BLaER1 (cell line): ENCODE measurements around the gene CCDC27.
A peak's percentile ranks its signal among the peaks of the same experiment; 100 is the strongest.

ENCODE experiments used
- H3K27ac ChIP-seq: shearing (Covaris generic); formaldehyde crosslinking; 2 replicates; pipeline ENCODE4 v1.8.1; 2022
- H3K27me3 ChIP-seq: shearing (Covaris generic); formaldehyde crosslinking; 2 replicates; pipeline ENCODE4 v1.8.1; 2022
- H3K36me3 ChIP-seq: shearing (Covaris generic); formaldehyde crosslinking; 2 replicates; pipeline ENCODE4 v1.8.1; 2022
- H3K4me1 ChIP-seq: shearing (Covaris generic); formaldehyde crosslinking; 2 replicates; pipeline ENCODE4 v1.8.1; 2022
- H3K4me2 ChIP-seq: shearing (Covaris generic); formaldehyde crosslinking; 2 replicates; pipeline ENCODE4 v1.8.1; 2022
- H3K4me3 ChIP-seq: shearing (Covaris generic); formaldehyde crosslinking; 2 replicates; pipeline ENCODE4 v1.8.1; 2022
- H3K9ac ChIP-seq: shearing (Covaris generic); formaldehyde crosslinking; 2 replicates; pipeline ENCODE4 v1.8.1; 2022
- H3K9me3 ChIP-seq: shearing (Covaris generic); formaldehyde crosslinking; 2 replicates; pipeline ENCODE4 v1.8.1; 2022
- H4K20me1 ChIP-seq: shearing (Covaris generic); formaldehyde crosslinking; 2 replicates; pipeline ENCODE4 v1.8.1; 2022
- Cebpa-rat ChIP-seq: shearing (Covaris generic); IDR thresholded peaks from 2 replicates; pipeline ENCODE4 v1.8.1; 2022

Gene CCDC27

DNA sequence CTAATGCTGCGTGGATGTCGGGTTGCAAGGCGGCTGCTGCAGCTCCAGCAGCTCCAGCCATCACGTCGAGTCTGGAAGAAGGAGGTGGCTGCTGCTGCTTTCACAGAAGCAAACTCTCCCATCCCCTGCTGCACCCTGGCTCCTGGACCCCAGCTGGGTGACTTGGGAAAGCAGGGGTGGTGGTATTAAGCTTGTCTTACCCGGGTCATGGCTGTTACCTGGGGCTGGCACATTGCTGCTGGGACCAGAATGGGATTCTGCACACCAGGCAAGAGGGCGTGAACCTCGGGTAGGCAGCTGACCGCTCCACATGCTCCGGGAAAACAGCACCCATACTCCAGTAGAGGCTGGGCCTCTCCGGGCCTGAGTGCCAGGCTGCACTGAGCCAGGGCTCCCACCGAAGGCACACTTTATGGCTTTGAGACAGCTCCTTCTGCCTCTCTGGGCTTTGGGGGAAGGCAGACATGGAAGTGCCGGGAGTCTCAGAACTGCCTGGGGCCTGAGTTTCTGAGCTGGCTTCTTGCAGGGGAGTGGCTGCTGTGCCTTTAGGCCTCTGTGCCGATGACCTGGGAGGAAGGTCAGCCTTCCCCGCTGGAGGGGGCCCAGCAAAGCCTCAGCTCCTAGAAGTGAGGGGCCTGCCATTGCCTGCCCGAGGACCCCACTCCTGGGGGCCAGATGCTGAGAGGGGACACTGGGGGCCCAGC, 21.5 kb downstream of the CCDC27 start:
- no peak overlapping the region for H3K4me3 ChIP-seq
- peak overlapping the region; percentile 97 for H3K4me2 ChIP-seq
- TF ChIP-seq Cebpa-rat, result no peak
- H3K36me3 ChIP-seq, result peaks cover 9% of the 10 kb centered on the region
- no peaks in the 10 kb centered on the region for H3K9me3 ChIP-seq
- H3K4me1 ChIP-seq, result peaks cover 96% of the 10 kb centered on the region
- no peak overlapping the region for H3K27ac ChIP-seq
- no peaks in the 10 kb centered on the region for H3K27me3 ChIP-seq
- H4K20me1 ChIP-seq, result peaks cover 57% of the 10 kb centered on the region
- H3K9ac ChIP-seq, result 0 out of 2 replicates have a peak overlapping the region, but pooled peaks have one; percentile 15

DNA sequence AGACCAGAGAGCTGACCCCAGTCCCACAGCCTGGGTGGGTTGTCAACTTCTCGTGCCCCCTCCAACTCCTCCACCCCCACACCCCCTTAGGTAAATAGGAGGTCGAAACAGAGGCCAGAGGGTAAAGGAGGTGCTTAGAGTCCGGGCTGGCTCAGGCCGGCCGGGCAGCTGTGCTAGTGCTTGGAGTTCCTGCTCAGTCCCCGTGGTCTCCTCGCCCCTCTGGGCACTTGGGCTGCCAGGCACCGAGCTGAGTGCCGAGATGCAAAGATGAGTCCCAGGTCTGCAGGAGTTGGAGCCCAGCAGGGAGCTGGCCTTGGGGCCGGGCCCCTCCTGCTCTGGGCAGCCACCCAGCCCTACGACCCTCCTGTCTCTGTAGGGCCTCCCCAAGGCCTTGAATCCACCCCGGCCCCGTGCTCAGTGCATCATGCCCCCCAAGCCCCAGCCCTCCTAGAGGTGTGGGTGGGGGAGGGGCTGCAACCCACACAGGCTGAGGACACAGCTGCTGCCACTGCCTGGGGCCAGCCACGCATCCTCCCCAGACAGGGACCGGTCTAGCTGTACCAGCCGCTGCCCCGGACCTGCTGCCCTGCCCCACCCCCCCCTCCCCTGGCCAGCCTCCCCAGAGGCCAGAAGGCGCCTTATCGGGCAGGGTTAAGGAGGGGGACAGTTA, 22.2 kb downstream of the CCDC27 start:
- Histone ChIP-seq H3K9ac (0 out of 2 replicates have a peak overlapping the region, but pooled peaks have one; percentile 15), H3K4me2 (peak overlapping the region; percentile 97), H3K4me1 (peaks cover 89% of the 10 kb centered on the region), H4K20me1 (peaks cover 63% of the 10 kb centered on the region), H3K27me3 (no peaks in the 10 kb centered on the region), H3K27ac (no peak overlapping the region), H3K36me3 (peaks cover 16% of the 10 kb centered on the region), H3K4me3 (no peak overlapping the region), H3K9me3 (no peaks in the 10 kb centered on the region)
- no peak for TF ChIP-seq Cebpa-rat

DNA sequence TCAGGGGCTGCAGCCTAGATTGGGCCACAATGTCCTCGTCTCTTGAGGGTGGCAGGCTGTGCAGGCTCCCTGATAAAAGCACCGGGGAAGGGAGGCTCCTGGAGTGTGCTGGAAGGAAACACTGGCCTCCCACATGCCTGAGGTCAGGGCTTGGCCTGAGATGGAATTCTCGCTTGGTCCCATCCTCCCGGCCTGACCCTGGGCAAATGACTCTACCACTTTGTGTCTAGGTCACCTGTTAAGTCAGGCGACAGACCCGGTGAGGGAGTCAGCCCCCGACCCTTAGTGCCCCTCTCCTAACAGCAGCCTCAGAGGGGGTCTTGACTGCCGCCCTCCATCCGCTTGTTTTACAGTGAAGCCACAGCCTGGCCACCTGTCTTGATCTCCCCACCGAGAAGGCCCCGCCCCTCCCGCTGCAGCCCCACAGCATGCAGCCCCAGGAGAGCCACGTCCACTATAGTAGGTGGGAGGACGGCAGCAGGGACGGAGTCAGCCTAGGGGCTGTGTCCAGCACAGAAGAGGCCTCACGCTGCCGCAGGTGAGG, 22.8 kb downstream of the CCDC27 start:
- Histone ChIP-seq H4K20me1 (peaks cover 70% of the 10 kb centered on the region), H3K9me3 (no peaks in the 10 kb centered on the region), H3K9ac (0 out of 2 replicates have a peak overlapping the region, but pooled peaks have one; percentile 40), H3K27ac (peak overlapping the region; percentile 50; the same call in 1 of the 2 replicates), H3K4me1 (peaks cover 83% of the 10 kb centered on the region), H3K27me3 (no peaks in the 10 kb centered on the region), H3K36me3 (peaks cover 22% of the 10 kb centered on the region), H3K4me2 (peak overlapping the region; percentile 96), H3K4me3 (peak overlapping the region; percentile 50)
- no peak for TF ChIP-seq Cebpa-rat

DNA sequence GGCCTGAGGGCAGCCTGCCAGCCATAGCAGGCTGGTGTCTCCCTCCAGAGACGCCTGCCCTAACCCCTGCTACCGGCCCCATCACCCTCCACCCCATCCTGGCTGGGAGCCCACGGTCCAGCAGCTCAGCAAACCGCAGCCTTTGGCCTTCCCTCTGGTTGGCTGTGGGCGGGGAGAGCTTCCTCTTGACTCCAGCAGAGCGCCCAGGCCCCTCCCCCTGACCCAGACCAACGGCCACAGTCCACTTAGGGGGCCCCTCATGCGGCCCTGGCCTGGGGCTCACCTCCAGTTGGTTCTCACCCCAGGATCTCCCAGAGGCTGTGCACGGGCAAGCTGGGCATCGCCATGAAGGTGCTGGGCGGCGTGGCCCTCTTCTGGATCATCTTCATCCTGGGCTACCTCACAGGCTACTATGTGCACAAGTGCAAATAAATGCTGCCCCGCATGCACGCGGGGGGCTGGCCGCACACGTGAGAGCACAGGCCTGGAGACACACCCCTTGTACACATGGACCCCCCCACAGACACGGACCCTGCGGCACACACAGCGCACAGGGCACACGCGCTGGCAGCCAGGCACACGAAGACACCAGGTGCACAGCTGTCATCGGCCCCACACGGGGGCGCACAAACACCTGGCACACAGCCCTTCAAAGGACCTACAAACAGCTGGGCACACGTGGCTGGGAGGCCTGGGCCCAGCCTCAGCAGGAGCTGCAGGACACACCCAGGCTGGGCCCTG, 23.4 kb downstream of the CCDC27 start:
- Histone ChIP-seq H3K9me3 (no peaks in the 10 kb centered on the region), H3K27me3 (no peaks in the 10 kb centered on the region), H3K27ac (peak overlapping the region; percentile 50), H3K36me3 (peaks cover 28% of the 10 kb centered on the region), H3K4me1 (peaks cover 77% of the 10 kb centered on the region), H3K4me3 (peak overlapping the region; percentile 50), H3K9ac (peak overlapping the region; percentile 40; the same call in 1 of the 2 replicates), H4K20me1 (peaks cover 75% of the 10 kb centered on the region), H3K4me2 (peak overlapping the region; percentile 96)
- TF ChIP-seq Cebpa-rat, result no peak

DNA sequence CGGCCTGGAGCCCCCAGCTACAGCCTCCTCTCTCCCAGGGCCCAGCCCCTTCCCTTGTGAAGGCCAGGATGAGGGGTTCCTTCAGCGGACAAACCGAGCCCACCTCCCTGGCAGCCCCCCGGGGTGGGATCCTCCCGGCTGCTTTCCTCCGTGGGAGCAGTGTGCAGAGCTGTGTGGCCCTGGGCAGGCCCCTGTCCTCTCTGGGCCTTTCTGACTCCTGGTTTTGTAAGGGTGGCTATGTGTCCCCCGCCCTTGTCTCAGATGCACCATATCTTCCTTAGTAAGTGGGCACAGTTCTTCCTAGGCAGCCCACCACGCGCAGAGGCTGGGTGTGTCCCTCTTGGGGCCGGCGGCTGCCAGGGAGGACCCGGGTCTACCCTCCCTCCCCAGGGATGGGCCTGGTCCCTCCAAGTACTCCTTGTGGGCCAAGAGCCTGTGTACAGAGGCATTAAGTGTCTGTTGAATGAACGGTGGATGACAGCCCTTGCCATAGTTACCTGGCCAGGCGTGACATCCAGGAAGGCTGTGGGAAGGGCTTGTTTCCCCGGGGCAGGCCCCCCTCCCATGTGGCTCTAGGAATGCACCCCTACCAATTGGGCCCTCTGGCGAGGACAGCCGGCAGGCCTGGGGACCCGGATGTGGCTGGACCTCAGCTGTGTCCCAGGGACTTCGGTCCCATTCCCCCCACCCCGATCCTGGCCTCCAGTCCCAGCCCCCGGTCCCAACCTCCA, 24.1 kb downstream of the CCDC27 start:
- H3K4me2 ChIP-seq, result peak overlapping the region; percentile 96
- peak overlapping the region; percentile 50 for H3K27ac ChIP-seq
- peak overlapping the region; percentile 35; the same call in 1 of the 2 replicates for H3K9ac ChIP-seq

DNA sequence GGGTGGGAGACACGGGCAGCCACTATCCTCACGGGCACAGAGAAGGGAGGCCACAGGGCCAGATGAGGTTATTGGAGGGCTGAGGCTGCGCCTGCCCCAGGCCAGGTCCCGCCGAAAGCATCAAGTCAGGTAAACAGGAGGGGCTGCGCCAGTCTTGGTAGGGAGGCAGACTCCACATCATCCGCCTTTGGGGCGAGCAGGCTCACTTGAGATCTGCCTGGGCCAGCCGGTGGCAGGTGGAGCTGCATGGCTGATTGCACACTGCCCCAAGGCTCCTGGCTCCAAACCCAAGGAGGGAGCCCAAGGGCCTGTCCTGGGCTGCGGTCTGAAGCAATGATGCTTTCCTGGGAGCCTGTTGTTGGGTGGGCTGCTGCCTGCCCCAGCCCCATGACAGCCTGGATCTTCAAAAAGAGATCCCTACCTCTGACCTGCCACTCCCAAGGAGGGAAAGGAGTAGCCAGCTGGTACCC, 24.9 kb downstream of the CCDC27 start:
- H3K27ac ChIP-seq, result no peak overlapping the region

More for the DNA sequence above, 24.1 kb downstream of the CCDC27 start:
- H3K27me3 ChIP-seq, result no peaks in the 10 kb centered on the region
- no peaks in the 10 kb centered on the region for H3K9me3 ChIP-seq
- H3K4me1 ChIP-seq, result peaks cover 69% of the 10 kb centered on the region
- H3K4me3 ChIP-seq, result peak overlapping the region; percentile 50; the same call in 1 of the 2 replicates
- peaks cover 36% of the 10 kb centered on the region for H3K36me3 ChIP-seq
- TF ChIP-seq Cebpa-rat, result no peak
- H4K20me1 ChIP-seq, result peaks cover 82% of the 10 kb centered on the region

DNA sequence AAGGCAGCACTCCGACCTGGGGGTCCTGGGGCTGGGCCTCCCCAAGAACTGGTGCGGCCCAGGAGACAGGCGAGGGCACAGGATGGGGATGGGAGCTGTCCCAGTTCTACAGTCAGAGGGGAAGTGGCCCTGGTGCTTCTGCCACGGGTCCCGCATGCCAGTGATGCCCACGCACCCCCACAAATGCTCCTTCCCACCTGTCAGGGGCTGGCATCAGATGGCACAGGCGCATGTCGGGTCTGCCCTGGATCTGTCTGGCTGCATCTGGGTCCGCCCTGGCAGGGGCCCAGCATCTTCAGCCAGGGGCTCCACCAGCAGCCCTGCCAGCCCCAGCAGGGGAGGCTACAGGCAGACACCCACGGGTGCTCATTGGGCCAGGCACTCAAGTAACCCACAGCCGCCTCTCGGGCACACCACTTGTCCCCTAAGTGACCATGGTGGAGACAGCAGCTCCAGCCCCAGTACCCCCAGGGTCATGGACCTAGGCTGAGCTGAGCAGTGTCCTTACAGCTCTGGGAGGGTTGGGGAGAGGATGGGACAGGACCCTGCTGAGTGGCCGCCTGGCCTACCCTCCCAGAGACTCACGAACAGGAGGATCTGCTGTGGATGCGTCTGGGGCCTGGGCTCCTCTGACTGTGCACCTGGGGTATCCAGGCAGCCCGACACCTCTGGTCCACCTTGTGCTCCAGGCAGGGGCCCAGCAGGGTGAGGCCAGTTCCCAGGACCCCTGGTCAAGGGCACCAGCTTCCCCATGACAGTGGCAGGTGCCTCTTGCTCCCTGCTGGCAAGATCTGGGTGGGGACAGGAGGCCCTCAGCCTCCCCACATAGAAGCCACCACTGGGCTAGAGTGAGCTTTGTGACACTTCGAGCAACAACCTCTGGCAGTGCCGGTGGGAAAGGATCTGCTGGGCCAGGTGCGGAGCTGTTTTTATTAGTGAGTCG, 25.7 kb downstream of the CCDC27 start:
- peaks cover 96% of the 10 kb centered on the region for H4K20me1 ChIP-seq
- no peak overlapping the region for H3K4me3 ChIP-seq
- peak overlapping the region; percentile 96 for H3K4me2 ChIP-seq
- no peak overlapping the region for H3K9ac ChIP-seq
- no peak overlapping the region for H3K27ac ChIP-seq
- no peaks in the 10 kb centered on the region for H3K9me3 ChIP-seq
- H3K4me1 ChIP-seq, result peaks cover 69% of the 10 kb centered on the region
- no peaks in the 10 kb centered on the region for H3K27me3 ChIP-seq
- peaks cover 51% of the 10 kb centered on the region for H3K36me3 ChIP-seq
- TF ChIP-seq Cebpa-rat, result no peak

More for the DNA sequence above, 24.9 kb downstream of the CCDC27 start:
- peaks cover 65% of the 10 kb centered on the region for H3K4me1 ChIP-seq
- no peaks in the 10 kb centered on the region for H3K27me3 ChIP-seq
- no peaks in the 10 kb centered on the region for H3K9me3 ChIP-seq
- H3K4me2 ChIP-seq, result peak overlapping the region; percentile 96
- no peak overlapping the region for H3K4me3 ChIP-seq
- no peak for TF ChIP-seq Cebpa-rat
- H4K20me1 ChIP-seq, result peaks cover 89% of the 10 kb centered on the region
- peaks cover 43% of the 10 kb centered on the region for H3K36me3 ChIP-seq
- H3K9ac ChIP-seq, result no peak overlapping the region

DNA sequence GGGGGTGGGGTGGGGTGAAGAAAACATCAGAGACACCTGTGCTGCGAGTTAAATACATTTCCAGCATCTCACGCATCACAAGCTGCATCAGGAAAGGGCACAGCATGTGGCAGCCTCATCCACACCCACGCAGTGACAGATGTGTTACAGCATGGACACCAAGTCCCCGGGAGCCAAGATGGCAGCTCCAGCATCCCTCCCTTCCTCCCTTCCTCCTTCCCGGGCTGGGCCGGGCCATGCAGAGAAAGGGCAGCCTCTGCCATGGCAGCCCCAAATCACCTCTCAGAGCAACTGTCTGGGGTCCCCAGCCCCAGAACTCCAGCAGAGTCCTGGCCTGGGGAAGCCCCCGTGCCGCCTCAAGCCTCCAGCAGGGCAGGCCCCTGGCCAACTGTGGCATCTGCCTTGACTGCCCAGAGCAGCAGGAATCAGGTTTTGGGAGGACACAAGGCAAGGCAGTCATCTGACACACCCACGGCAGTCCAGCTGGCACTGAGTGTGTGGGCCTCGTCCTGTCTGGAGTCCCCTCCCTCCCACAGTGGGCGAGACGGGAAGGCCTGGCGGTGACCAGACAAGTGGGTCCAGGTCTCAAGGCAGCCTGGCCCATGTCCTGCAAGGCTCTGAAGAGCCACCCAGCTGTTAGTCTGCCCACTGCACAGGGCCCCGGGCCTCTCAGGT, 26.5 kb downstream of the CCDC27 start:
- Histone ChIP-seq H3K4me1 (peaks cover 69% of the 10 kb centered on the region), H3K4me2 (0 out of 2 replicates have a peak overlapping the region, but pooled peaks have one; percentile 96), H3K9me3 (no peaks in the 10 kb centered on the region), H3K27me3 (no peaks in the 10 kb centered on the region), H3K27ac (no peak overlapping the region), H4K20me1 (peaks cover 96% of the 10 kb centered on the region), H3K9ac (no peak overlapping the region), H3K36me3 (peaks cover 53% of the 10 kb centered on the region), H3K4me3 (no peak overlapping the region)
- TF ChIP-seq Cebpa-rat, result no peak
